Measurements from ENCODE around the gene CFAP206. TPM values are rescaled to one million over a fixed set of nuclear protein-coding genes. Genes with fewer than 3 reads are reported as not detected.

Gene CFAP206
- total and polyA plus RNA-seq, 2 donors (not counting 3 experiments of a cell fraction or from before 2014, with no cell fraction given) = 0.15 to 0.20 TPM

- no peak overlapping the region for H3K27ac ChIP-seq (ENCODE audit: insufficient read depth, low read depth, low read length)
Measured at GRCh38 chr6:87481931-87482330, 74.2 kb downstream of the CFAP206 start.

More at GRCh38 chr6:87481931-87482330, 74.2 kb downstream of the CFAP206 start:
- no peaks in the 10 kb centered on the region for H3K79me2 ChIP-seq (ENCODE audit: control insufficient read depth, insufficient read depth, low read length)
- no peak overlapping the region for H3K9ac ChIP-seq (replicated peaks; ENCODE audit: extremely low read depth, insufficient read depth, low read length)
- DNase-seq (ENCODE audit: low read depth, low spot score) (no peak), FAIRE-seq (no peak)
- no peaks in the 10 kb centered on the region for H3K9me3 ChIP-seq (replicated peaks; ENCODE audit: control insufficient read depth, insufficient read depth, low read length)
- CTCF ChIA-PET = no interaction called here
- POLR2A ChIA-PET = no interaction called here
- peaks cover under 1% of the 10 kb centered on the region for H3K4me1 ChIP-seq (ENCODE audit: control insufficient read depth, extremely low read depth, insufficient read depth, low read length)
- H3K4me2 ChIP-seq (ENCODE audit: insufficient read depth, low read length) = no peak overlapping the region
- no TSS peak for BruUV-seq (replicated peaks)
- H3K4me3 ChIP-seq (replicated peaks in 1 of 3; ENCODE audit: insufficient read depth in 1 of 3, low read depth in 1 of 3, low read length in 3 of 3) = no peak overlapping the region
- intact Hi-C loops (cut with micrococcal nuclease) (no loop called here), dilution Hi-C loops (cut with MboI; ENCODE audit: extremely low pct_ligation_motif_present, low sequenced_read_pairs) (no loop called here)
- no peaks in the 10 kb centered on the region for H3K9me1 ChIP-seq (replicated peaks; ENCODE audit: control insufficient read depth, extremely low read depth, insufficient read depth, low read length)
- TF ChIP-seq, protein P1, sequence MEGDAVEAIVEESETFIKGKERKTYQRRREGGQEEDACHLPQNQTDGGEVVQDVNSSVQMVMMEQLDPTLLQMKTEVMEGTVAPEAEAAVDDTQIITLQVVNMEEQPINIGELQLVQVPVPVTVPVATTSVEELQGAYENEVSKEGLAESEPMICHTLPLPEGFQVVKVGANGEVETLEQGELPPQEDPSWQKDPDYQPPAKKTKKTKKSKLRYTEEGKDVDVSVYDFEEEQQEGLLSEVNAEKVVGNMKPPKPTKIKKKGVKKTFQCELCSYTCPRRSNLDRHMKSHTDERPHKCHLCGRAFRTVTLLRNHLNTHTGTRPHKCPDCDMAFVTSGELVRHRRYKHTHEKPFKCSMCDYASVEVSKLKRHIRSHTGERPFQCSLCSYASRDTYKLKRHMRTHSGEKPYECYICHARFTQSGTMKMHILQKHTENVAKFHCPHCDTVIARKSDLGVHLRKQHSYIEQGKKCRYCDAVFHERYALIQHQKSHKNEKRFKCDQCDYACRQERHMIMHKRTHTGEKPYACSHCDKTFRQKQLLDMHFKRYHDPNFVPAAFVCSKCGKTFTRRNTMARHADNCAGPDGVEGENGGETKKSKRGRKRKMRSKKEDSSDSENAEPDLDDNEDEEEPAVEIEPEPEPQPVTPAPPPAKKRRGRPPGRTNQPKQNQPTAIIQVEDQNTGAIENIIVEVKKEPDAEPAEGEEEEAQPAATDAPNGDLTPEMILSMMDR (IDR thresholded peaks at IDR 0.05; ENCODE audit: extremely low read depth in 1 of 2, insufficient read depth in 1 of 2, low read depth in 1 of 2, low read length in 2 of 2) = no peak
- TF ChIP-seq MAX (IDR thresholded peaks at IDR 0.05; ENCODE audit: insufficient read depth, insufficient read length) = no peak
- no peak for TF ChIP-seq MYC (IDR thresholded peaks at IDR 0.05; ENCODE audit: low read depth, low read length)
- TF ChIP-seq EZH2 (IDR thresholded peaks at IDR 0.05; ENCODE audit: borderline replicate concordance, low read depth, low read length, severe bottlenecking) = no peak
- no peak for TF ChIP-seq POLR2AphosphoS5 (IDR thresholded peaks at IDR 0.05; ENCODE audit: insufficient read depth, low read depth, low read length)
- no peak for TF ChIP-seq JUN (IDR thresholded peaks at IDR 0.05; ENCODE audit: borderline replicate concordance, insufficient read depth, insufficient read length, low read depth)
- no peak for TF ChIP-seq POLR2A (IDR thresholded peaks at IDR 0.05; ENCODE audit: low read depth, low read length)
- no peak for TF ChIP-seq FOS (IDR thresholded peaks at IDR 0.05; ENCODE audit: borderline replicate concordance, insufficient read depth, low read length)
- TF ChIP-seq GATA2 (IDR thresholded peaks at IDR 0.05; ENCODE audit: insufficient read depth, insufficient read length, low read depth, low read length) = no peak
- no peaks in the 10 kb centered on the region for H4K20me1 ChIP-seq (replicated peaks; ENCODE audit: control insufficient read depth, extremely low read depth, insufficient read depth, low read length)
- no peaks in the 10 kb centered on the region for H3K27me3 ChIP-seq (ENCODE audit: control insufficient read depth in 2 of 2, insufficient read depth in 2 of 2, low read length in 2 of 2)
- H3K36me3 ChIP-seq (ENCODE audit: control insufficient read depth in 2 of 2, extremely low read depth in 1 of 2, insufficient read depth in 2 of 2, low read length in 2 of 2) = peaks cover 0 to 2% of the 10 kb centered on the region in 2 experiments
- no peak overlapping the region for H2AFZ ChIP-seq (ENCODE audit: low read depth, low read length)

Measured in endothelial cell of umbilical vein (primary cell).